MM.1S (cell line): ENCODE data around the gene SENP6.

Experiments
- DNase-seq: peaks from one replicate; pipeline ENCODE4 v3.0.0-alpha.2; 2015
- H2AFZ ChIP-seq: fragments of 300-600 bp; sonication (generic); 2 replicates; pipeline ENCODE4 v1.6.0; 2016; ENCODE audit warnings: antibody characterized with exemption, low read length
- H3F3A ChIP-seq: fragments of 300-600 bp; sonication (generic); 2 replicates; pipeline ENCODE4 v1.6.1; 2016; ENCODE audit warnings: mild to moderate bottlenecking, antibody characterized with exemption, low read length, moderate library complexity, mixed read lengths; ENCODE audit not compliant: insufficient read depth
- H3K27ac ChIP-seq: fragments of 300-600 bp; sonication (generic); 2 replicates; pipeline ENCODE4 v1.5.1; 2016; ENCODE audit warnings: mild to moderate bottlenecking, low read length
- H3K27me3 ChIP-seq: fragments of 300-600 bp; sonication (generic); replicated peaks from 2 replicates; pipeline ENCODE4 v1.6.0; 2016; ENCODE audit warnings: low read length; ENCODE audit not compliant: insufficient read depth
- H3K36me3 ChIP-seq: fragments of 300-600 bp; sonication (generic); replicated peaks from 2 replicates; pipeline ENCODE4 v1.6.1; 2016; ENCODE audit warnings: mild to moderate bottlenecking, low read length, mixed read lengths; ENCODE audit not compliant: insufficient read depth
- H3K4me1 ChIP-seq: fragments of 300-600 bp; sonication (generic); 2 replicates; pipeline ENCODE4 v1.6.1; 2016; ENCODE audit warnings: low read length, mixed read lengths
- H3K4me2 ChIP-seq: fragments of 300-600 bp; sonication (generic); 2 replicates; pipeline ENCODE4 v1.6.0; 2016; ENCODE audit warnings: low read depth, low read length
- H3K4me3 ChIP-seq: fragments of 300-600 bp; sonication (generic); 2 replicates; pipeline ENCODE4 v1.5.1; 2016; ENCODE audit warnings: low read length, mixed read lengths
- H3K79me2 ChIP-seq: fragments of 300-600 bp; sonication (generic); 2 replicates; pipeline ENCODE4 v1.6.1; 2016; ENCODE audit warnings: mixed run types, low read length, mixed read lengths
- H3K9ac ChIP-seq: fragments of 300-600 bp; sonication (generic); 2 replicates; pipeline ENCODE4 v1.6.1; 2016; ENCODE audit warnings: low read length, mixed read lengths
- H3K9me2 ChIP-seq: fragments of 300-600 bp; sonication (generic); replicated peaks from 2 replicates; pipeline ENCODE4 v1.6.1; 2016; ENCODE audit warnings: mild to moderate bottlenecking, low read length, mixed read lengths; ENCODE audit not compliant: insufficient read depth
- H3K9me3 ChIP-seq: fragments of 300-600 bp; sonication (generic); replicated peaks from 2 replicates; pipeline ENCODE4 v1.6.1; 2016; ENCODE audit warnings: mild to moderate bottlenecking, low read length, mixed read lengths; ENCODE audit not compliant: insufficient read depth
- H4K20me1 ChIP-seq: fragments of 300-600 bp; sonication (generic); 2 replicates; pipeline ENCODE4 v1.6.1; 2016; ENCODE audit warnings: mild to moderate bottlenecking, low read length, moderate library complexity, mixed read lengths; ENCODE audit not compliant: insufficient read depth
- EZH2 ChIP-seq: fragments of 300-600 bp; sonication (generic); optimal IDR thresholded peaks from 2 replicates; pipeline ENCODE3; 2017; ENCODE audit warnings: low read depth, mild to moderate bottlenecking, antibody characterized with exemption, low read length, mixed read lengths
- EZH2phosphoT487 ChIP-seq: fragments of 300-600 bp; sonication (generic); IDR thresholded peaks from 2 replicates; pipeline ENCODE4 v1.6.1; 2018; ENCODE audit warnings: antibody characterized with exemption, low read length
- TF ChIP-seq, protein P1 (sequence below): fragments of 300-600 bp; sonication (generic); IDR thresholded peaks from 2 replicates; pipeline ENCODE4 v1.5.1; 2016; ENCODE audit warnings: antibody characterized with exemption, low read length, mixed read lengths

The SENP6 gene

DNA sequence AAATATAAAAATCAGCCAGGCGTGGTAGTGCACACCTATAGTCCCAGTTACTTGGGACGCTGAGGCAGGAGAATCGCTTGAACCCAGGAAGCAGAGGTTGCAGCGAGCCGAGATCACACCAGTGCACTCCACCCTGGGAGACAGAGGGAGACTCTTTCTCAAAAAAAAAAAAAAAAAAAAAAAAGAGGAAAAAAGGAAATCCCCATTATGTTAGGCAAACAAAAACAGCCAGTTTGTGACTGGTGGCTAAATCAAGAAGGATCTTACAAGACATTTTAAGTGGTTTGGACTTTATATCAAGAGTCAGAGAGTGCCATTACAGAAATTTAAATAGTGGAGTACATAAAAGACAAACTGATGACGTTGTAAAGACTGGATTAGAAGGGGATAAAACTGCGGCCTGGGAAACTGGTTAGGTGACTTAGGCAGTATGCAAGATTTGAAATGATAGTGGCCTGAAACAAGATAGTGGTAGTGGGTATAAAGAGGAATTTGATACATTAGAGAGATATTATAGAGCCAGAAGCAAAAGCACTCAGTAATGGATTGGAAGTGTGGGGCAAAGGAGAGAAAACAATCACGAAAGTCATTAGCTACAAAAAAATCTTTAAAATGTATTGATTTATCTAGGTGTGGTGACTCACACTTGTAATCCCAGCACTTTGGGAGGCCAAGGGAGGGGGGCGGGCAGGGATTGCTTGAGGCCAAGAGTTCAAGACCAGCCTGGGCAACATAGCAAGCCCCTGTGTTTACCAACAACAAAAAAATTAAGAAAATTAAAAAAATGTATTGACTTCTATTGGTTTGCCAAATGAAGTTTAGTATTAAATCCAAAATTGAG, 145.7 kb downstream of the SENP6 start:
- Histone ChIP-seq H3F3A (peaks cover 42% of the 10 kb centered on the region), H3K9me2 (no peaks in the 10 kb centered on the region), H3K27me3 (no peaks in the 10 kb centered on the region), H3K79me2 (peaks cover 32% of the 10 kb centered on the region), H3K9me3 (no peaks in the 10 kb centered on the region), H3K9ac (no peak overlapping the region; the same call in 1 of the 2 replicates), H3K27ac (no peak overlapping the region), H4K20me1 (no peaks in the 10 kb centered on the region; the same call in 1 of the 2 replicates), H2AFZ (no peak overlapping the region), H3K4me1 (peaks cover 30% of the 10 kb centered on the region), H3K4me3 (no peak overlapping the region), H3K4me2 (peak overlapping the region; percentile 99; the same call in 1 of the 2 replicates), H3K36me3 (no peaks in the 10 kb centered on the region; the same call in 1 of the 2 replicates)
- DNase-seq, result no peak
- TF ChIP-seq, protein P1, sequence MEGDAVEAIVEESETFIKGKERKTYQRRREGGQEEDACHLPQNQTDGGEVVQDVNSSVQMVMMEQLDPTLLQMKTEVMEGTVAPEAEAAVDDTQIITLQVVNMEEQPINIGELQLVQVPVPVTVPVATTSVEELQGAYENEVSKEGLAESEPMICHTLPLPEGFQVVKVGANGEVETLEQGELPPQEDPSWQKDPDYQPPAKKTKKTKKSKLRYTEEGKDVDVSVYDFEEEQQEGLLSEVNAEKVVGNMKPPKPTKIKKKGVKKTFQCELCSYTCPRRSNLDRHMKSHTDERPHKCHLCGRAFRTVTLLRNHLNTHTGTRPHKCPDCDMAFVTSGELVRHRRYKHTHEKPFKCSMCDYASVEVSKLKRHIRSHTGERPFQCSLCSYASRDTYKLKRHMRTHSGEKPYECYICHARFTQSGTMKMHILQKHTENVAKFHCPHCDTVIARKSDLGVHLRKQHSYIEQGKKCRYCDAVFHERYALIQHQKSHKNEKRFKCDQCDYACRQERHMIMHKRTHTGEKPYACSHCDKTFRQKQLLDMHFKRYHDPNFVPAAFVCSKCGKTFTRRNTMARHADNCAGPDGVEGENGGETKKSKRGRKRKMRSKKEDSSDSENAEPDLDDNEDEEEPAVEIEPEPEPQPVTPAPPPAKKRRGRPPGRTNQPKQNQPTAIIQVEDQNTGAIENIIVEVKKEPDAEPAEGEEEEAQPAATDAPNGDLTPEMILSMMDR, result no peak
- TF ChIP-seq EZH2, result no peak

GRCh38 chr6:75748003-75748742, 146.5 kb downstream of the SENP6 start:
- H3K4me2 ChIP-seq, result peak overlapping the region; percentile 99
- peaks cover 38% of the 10 kb centered on the region for H3K4me1 ChIP-seq
- no peaks in the 10 kb centered on the region for H3K9me2 ChIP-seq
- TF ChIP-seq, protein P1, result no peak
- TF ChIP-seq EZH2 (no peak), EZH2phosphoT487 (no peak)
- peak overlapping the region; percentile 98 for H2AFZ ChIP-seq
- H3K79me2 ChIP-seq, result peaks cover 40% of the 10 kb centered on the region
- no peaks in the 10 kb centered on the region; the same call in 1 of the 2 replicates for H4K20me1 ChIP-seq
- H3K27ac ChIP-seq, result peak overlapping the region; percentile 94
- H3K36me3 ChIP-seq, result no peaks in the 10 kb centered on the region; the same call in 1 of the 2 replicates
- no peaks in the 10 kb centered on the region for H3K27me3 ChIP-seq
- H3K4me3 ChIP-seq, result peak overlapping the region; percentile 100
- H3K9ac ChIP-seq, result peak overlapping the region; percentile 96
- H3K9me3 ChIP-seq, result no peaks in the 10 kb centered on the region
- DNase-seq, result no peak
- peaks cover 45% of the 10 kb centered on the region for H3F3A ChIP-seq

- Histone ChIP-seq H3K9me2 (no peaks in the 10 kb centered on the region), H3F3A (peaks cover 49% of the 10 kb centered on the region), H3K4me3 (peak within 1 kb of the TSS; percentile 100), H3K27ac (peak within 1 kb of the TSS; percentile 94), H3K4me1 (peaks cover 43% of the 10 kb centered on the region), H3K27me3 (no peaks in the 10 kb centered on the region), H2AFZ (peak within 1 kb of the TSS; percentile 98), H3K36me3 (no peaks in the 10 kb centered on the region; the same call in 1 of the 2 replicates), H3K4me2 (peak within 1 kb of the TSS; percentile 99), H3K79me2 (peaks cover 47% of the 10 kb centered on the region), H4K20me1 (no peaks in the 10 kb centered on the region; the same call in 1 of the 2 replicates), H3K9ac (peak within 1 kb of the TSS; percentile 97), H3K9me3 (no peaks in the 10 kb centered on the region)
- DNase-seq, result peak; percentile 83
- TF ChIP-seq EZH2phosphoT487 (no peak), EZH2 (no peak)
- TF ChIP-seq, protein P1, result no peak
Measured at GRCh38 chr6:75748743-75749538, 147.3 kb downstream of the SENP6 start, which contains the start of gene MYO6. Gene MYO6, plus strand, starts transcription at chr6:75749239. Its CDS starts 68,309 bp downstream, at chr6:75817548.
